NK-92 (cell line): ENCODE results near the gene STAM2.
"Not testable (repeated sequence)": the region's sequence is repeated elsewhere in the genome, so short reads cannot be mapped to it uniquely, and the experiment has no call there.

Source experiments
- DNase-seq: peaks from one replicate; lab custom pipeline; 2025; ENCODE audit not compliant: unreplicated experiment; lab: John Stamatoyannopoulos, UW

Gene STAM2

GRCh38 chr2:152114366-152114765 lies 61.2 kb downstream of the STAM2 start:
- DNase-seq = no peak

DNA sequence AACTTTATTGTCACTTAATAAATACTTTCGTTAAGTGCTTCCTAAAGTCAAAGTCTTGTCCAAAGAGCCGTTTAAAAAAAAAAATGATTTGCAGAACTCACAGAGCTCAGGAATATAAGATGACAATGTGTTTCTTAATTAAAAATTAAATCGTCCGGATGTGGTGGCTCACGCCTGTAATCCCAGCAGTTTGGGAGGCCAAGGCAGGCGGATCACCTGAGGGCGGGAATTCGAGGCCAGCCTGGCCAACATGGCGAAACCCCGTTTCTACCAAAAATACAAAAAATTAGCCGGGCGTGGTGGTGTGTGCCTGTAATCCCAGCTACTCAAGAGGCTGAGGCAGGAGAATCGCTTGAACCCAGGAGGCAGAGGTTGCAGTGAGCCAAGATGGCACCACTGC lies 68.4 kb downstream of the STAM2 start:
- not testable (repeated sequence) for DNase-seq

DNA sequence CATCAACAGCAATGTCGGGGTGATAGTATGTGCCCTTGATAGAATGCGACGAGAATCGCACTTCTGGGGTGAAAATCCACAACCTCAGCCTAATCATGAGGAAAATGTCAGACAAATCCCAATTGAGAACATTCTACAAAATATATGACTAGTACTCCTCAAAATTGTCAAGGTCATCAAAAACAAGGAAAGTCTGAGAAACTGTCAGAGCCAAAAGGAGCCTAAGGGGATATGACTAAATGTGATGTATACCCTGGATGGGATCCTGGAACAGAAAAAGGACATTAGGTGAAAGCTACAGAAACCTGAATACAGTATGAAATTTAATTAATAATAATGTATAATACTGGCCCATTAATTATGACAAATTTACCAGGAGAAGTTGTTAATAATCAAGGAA lies 69.1 kb downstream of the STAM2 start:
- DNase-seq = no peak

- no peak for DNase-seq
These were observed 72.3 kb downstream of the STAM2 start for GRCh38 chr2:152103271-152103670.

DNA sequence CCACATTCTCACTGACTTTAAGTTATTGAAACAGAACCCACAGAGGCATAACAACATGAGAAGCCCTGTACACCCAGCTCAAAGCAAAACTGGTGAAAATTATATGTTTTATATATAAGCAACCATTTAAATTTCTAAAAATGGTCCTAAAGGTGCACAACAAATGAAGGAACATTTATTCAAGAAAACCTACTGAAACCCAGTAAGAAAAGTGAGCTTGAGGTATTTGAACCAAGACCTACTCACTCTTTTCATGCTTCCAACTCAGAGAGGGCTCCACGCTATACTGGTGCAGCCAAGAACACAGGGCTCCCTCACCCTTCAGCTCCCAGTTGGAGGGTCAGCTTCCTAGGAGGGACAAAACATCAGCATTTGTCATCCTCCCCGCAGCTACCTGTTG lies 74.6 kb downstream of the STAM2 start:
- DNase-seq = no peak

- no peak for DNase-seq
These were observed 76.1 kb downstream of the STAM2 start for GRCh38 chr2:152099367-152100050.

- no peak for DNase-seq
These were observed 76.8 kb downstream of the STAM2 start, which contains the start of gene CACNB4 for GRCh38 chr2:152098496-152099366. CACNB4 (minus strand) TSS chr2:152099044.

- no peak for DNase-seq
These were observed 77.6 kb downstream of the STAM2 start for GRCh38 chr2:152097801-152098495.

- no peak for DNase-seq
These were observed 78.2 kb downstream of the STAM2 start for GRCh38 chr2:152097290-152097800.

- DNase-seq = no peak
These were observed 80.4 kb downstream of the STAM2 start for GRCh38 chr2:152095146-152095545.

DNA sequence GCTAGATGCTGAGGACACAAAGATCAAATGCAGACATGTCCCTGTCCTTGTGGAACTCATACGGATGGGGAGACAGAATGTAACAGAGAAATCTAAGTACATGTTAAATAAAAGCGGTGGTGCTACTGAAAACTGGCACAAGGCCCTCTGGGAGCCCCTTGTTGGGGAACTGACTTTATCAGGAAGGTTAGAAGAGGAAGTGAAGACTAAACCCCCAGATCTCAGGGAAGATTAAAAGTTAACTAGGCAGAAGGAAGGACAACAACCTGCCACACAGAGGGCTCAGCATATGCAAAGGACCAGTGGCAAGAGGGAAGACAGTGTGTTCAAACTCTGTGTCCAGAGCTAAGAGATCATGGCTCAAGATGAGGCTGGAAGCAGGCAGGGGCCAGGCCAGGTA lies 81.5 kb downstream of the STAM2 start:
- DNase-seq = no peak

GRCh38 chr2:152093464-152093863 lies 82.1 kb downstream of the STAM2 start:
- DNase-seq = no peak

DNA sequence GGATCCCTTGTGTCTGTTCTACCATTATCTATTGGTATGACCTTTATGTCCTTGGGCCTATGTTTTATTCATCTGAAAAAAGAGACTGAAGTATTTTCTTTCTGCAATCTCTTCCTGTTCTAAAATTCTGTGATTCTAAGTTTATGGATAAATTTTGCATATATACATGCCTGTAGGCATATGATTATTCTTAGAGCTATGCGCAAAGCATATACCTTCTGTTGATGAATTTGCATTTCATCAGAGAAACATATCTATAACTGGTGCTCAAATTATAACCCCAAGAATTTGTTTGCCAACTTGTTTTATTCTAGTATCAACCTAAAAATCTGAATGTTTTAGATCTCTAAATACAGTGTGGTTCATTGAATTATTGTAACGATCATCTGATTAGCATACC lies 83.5 kb downstream of the STAM2 start:
- no peak for DNase-seq

DNA sequence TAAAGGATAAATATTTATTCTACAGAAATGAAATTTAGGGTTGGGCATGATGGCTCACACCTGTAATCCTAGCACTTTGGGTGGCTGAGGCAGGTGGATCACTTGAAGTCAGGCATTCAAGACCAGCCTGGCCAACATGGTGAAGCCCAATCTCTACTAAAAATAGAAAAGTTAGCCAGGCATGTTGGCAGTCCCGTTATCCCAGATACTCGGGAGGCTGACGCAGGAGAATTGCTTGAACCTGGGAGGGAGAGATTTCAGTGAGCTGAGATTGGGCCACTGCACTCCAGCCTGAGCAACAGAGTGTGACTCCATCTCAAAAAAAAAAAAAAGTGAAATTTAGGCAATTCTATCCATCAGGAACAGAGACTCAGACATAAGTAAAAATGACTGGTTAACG lies 84.8 kb downstream of the STAM2 start:
- DNase-seq = not testable (repeated sequence)

DNA sequence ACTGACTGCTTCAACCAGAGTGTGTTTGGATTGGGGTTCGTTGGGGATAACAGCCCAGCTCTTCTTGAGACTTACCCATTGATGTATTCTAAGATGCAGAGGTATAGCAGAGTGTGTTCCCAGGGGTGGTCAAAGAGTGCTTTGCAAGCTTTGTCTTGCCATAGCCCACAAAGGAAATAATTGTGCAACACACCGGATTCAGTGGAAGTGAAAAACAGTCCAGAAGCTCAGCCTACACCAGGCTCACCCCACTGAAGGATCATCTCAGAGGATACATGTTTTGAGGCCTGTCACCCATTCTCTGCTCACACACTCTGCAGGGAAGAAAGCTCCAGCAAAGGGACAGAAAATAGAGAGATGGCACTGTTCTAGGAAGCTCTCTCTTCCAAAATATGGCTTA lies 86.3 kb downstream of the STAM2 start:
- DNase-seq = no peak

DNA sequence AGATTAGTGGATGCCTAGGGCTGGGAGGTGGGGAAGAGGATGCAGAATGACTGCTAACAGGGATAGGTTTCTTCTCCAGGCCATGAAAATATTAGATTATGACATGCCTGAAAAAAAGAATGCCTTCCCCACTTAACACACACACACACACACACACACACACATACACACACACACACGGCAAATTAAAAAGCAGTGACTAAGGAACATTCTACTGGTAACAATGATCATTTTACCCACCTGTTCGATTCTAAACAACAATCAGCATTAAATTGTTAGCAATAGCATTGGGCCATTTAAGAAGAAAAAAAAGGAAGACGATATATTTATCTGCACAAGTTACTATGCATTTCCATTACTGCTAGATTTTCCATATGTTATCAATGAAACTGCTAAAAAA lies 87.6 kb downstream of the STAM2 start:
- DNase-seq = no peak

GRCh38 chr2:152086231-152086630 lies 89.3 kb downstream of the STAM2 start:
- DNase-seq = no peak

GRCh38 chr2:152084076-152084475 lies 91.5 kb downstream of the STAM2 start:
- DNase-seq = no peak

DNA sequence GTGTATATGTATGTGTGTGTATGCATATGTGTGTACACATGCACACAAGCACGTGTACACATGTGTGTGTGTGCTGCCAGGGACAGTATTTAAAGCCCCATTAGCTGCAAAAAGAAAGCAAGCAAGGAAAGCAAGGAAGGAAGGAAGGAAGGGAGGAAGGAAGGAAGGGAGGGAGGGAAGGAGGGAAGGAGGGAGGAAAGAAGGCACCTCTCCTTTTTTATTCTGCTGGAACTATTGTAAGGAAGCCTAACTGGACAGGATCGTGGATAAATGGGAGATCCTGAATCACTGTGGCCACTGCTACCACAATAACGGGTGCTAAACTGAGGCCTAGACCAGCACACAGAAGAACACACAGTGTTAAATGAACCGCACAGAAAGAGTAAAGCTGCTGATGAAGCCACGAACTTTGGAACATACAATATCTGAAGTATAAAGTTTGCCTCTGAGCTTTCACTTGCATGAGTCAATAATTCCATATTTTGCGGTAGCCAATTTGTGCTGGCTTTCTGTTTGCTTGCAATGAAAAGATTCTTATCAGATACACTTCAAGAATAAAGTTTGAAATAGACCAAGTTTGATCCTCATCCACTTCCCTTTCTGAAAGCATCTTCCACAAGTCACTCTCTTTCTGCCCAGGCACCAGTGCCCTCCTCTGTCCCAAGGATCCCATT lies 92.2 kb downstream of the STAM2 start:
- no peak for DNase-seq

DNA sequence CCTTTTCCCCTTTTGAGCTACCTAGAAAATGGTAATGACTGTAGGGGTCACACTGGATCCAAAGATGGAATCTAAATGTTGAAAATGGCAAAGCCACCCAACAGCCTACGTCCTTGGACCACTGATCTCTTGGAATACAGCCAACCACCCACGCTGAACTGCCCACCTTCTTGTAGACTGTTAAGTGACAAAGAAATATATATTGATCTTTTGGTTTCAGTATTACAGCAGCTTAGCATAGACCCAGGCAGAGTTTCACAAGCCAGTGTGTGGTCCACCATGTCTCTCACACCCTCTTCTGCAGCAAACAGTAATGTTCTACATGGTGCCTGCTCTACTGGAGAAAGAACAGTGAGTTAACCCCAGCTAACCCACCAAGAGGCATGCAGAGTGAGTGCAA lies 96.9 kb downstream of the STAM2 start:
- DNase-seq = no peak

DNA sequence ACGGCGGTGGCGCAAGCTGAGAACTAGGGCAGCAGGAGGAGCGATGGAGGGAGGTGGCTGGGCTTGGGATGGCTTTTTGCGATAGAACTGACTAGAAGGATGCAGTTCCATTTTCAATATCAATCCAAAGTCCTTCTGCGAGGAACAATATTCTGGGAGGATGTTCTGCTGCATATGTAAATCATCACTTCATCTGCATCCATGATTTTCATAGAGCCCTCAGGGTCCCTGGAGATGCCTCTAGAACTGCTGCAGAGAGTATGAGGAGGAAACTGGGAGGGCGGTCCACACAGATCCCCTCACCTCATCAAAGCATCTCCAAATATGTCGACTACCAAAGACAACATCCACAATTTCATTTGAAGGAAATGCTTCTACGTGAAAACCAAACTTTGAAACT lies 97.5 kb downstream of the STAM2 start:
- DNase-seq = no peak
